OCI-LY1 (cell line): ENCODE results near the gene TCERG1.

Experiments used
- EZH2 ChIP-seq: fragments of 200-600 bp; sonication (generic), shearing (Covaris generic); IDR thresholded peaks from 2 replicates; pipeline ENCODE4 v1.8.0; 2017; ENCODE audit warnings: borderline replicate concordance, mixed run types, mild to moderate bottlenecking, antibody characterized with exemption, low read length, moderate library complexity, mixed read lengths
- TF ChIP-seq, protein P1 (sequence below): fragments of 200-600 bp; sonication (generic), shearing (Covaris generic); IDR thresholded peaks from 2 replicates; pipeline ENCODE4 v1.5.1; 2017; ENCODE audit warnings: mild to moderate bottlenecking, antibody characterized with exemption, low read length, moderate library complexity, mixed read lengths

DNA sequence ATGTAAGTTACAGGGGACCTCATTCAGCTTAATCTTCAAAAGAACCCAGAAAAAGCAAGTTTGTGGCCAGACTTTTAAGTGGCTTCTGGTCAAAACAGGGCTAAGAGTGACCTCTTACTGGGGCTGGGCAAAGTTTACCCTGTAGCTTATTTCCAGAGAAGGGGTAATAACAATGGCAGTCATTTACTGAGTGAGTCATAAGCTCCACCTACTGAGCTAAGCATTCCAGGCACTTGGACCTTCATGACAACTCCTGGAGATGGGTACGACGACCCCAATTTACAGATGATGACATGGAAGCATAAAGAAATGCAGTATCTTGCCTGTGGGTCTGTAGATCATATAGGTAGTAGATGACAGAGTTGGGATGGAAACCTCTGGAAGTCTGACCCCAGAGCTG is 73.6 kb downstream of the TCERG1 start:
- TF ChIP-seq, protein P1, sequence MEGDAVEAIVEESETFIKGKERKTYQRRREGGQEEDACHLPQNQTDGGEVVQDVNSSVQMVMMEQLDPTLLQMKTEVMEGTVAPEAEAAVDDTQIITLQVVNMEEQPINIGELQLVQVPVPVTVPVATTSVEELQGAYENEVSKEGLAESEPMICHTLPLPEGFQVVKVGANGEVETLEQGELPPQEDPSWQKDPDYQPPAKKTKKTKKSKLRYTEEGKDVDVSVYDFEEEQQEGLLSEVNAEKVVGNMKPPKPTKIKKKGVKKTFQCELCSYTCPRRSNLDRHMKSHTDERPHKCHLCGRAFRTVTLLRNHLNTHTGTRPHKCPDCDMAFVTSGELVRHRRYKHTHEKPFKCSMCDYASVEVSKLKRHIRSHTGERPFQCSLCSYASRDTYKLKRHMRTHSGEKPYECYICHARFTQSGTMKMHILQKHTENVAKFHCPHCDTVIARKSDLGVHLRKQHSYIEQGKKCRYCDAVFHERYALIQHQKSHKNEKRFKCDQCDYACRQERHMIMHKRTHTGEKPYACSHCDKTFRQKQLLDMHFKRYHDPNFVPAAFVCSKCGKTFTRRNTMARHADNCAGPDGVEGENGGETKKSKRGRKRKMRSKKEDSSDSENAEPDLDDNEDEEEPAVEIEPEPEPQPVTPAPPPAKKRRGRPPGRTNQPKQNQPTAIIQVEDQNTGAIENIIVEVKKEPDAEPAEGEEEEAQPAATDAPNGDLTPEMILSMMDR = no peak
- TF ChIP-seq EZH2 = no peak
